Activated naive CD4-positive, alpha-beta T cell treated with anti-CD3 and anti-CD28 coated beads for 36 hours (primary cell): Measurements from ENCODE around the gene TNRC6C. TPM values are rescaled to one million over a fixed set of nuclear protein-coding genes. Genes with fewer than 3 reads are reported as not detected.
A peak's percentile ranks its signal among the peaks of the same experiment; 100 is the strongest.
"Not testable (repeated sequence)": the region's sequence is repeated elsewhere in the genome, so short reads cannot be mapped to it uniquely, and the experiment has no call there.

ENCODE experiments used
- CTCF ChIA-PET: fragments of 350-600 bp; sonication (Branson Sonifier 250); formaldehyde crosslinking; loops from one replicate; lab custom pipeline; 2021; ENCODE audit warnings: antibody characterized with exemption; lab: Charles Lee
- DNase-seq: peaks from one replicate; pipeline ENCODE4 v3.0.0-alpha.2; 2020
- H3K27ac Mint-ChIP-seq: one replicate; pipeline ENCODE4 v1.8.0; 2021; ENCODE audit warnings: mild to moderate bottlenecking, mixed read lengths
- H3K27me3 Mint-ChIP-seq: one replicate; pipeline ENCODE4 v1.8.0; 2021; ENCODE audit warnings: low read depth, mixed read lengths
- H3K36me3 Mint-ChIP-seq: one replicate; pipeline ENCODE4 v1.8.0; 2021; ENCODE audit warnings: low read depth, mixed read lengths
- H3K4me1 Mint-ChIP-seq: one replicate; pipeline ENCODE4 v1.8.0; 2021; ENCODE audit warnings: low read depth, mixed read lengths
- H3K4me3 Mint-ChIP-seq: one replicate; pipeline ENCODE4 v1.8.0; 2021; ENCODE audit warnings: mild to moderate bottlenecking, moderate library complexity, mixed read lengths
- H3K9me3 Mint-ChIP-seq: one replicate; pipeline ENCODE4 v1.8.0; 2021; ENCODE audit warnings: mixed read lengths
- intact Hi-C: fragments of 100-400 bp; cut with micrococcal nuclease; formaldehyde crosslinking; loops from one replicate; pipeline ENCODE4 v1.15.1; 2023
- total RNA-seq, 2 experiments: library from RNA; stranded (reverse); gene quantifications; one replicate each; pipeline ENCODE4 v1.2.3, GENCODE V29; 2021

TNRC6C gene
- total RNA-seq, 2 experiments from 2014 or later = 11.4 to 12.8 TPM

- Mint-ChIP-seq H3K4me1 (no peaks in the 10 kb centered on the region), H3K27me3 (no peaks in the 10 kb centered on the region), H3K27ac (no peak overlapping the region), H3K4me3 (no peak overlapping the region), H3K9me3 (no peaks in the 10 kb centered on the region), H3K36me3 (peaks cover 16% of the 10 kb centered on the region)
- DNase-seq = no peak
- CTCF ChIA-PET = interaction anchor here (0.8 kb wide), 1 partner anchor 60 kb away, joined by 3 read pairs; no protein-coding TSS in a partner anchor
- intact Hi-C loops = no loop called here
These were observed 120.8 kb downstream of the TNRC6C start for GRCh38 chr17:78079253-78079652.

DNA sequence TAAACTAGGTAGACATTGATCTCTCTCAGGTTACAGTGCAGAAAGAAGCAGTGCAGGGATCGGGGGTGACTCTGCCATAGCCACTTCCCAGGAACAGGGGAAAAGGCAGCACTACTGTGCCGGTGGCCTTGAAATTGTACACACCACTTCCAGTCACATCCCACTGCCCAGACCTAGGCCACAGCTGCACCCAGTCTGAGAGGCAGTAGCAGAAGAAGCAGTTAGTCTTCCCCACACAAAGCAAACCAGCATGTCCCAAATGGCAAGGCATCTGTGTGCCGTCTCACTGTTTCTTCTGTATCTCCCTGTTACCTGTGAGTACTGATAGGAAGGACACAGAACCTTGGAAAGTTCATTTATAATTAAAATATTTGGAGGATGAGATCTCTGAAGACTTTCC is 123.0 kb downstream of the TNRC6C start:
- no peaks in the 10 kb centered on the region for H3K27me3 Mint-ChIP-seq
- CTCF ChIA-PET = interaction anchor here (0.8 kb wide), 1 partner anchor 66 kb away, joined by 3 read pairs; no protein-coding TSS in a partner anchor
- no peak overlapping the region for H3K27ac Mint-ChIP-seq
- no peaks in the 10 kb centered on the region for H3K9me3 Mint-ChIP-seq
- H3K36me3 Mint-ChIP-seq = peaks cover 9% of the 10 kb centered on the region
- no peak overlapping the region for H3K4me3 Mint-ChIP-seq
- intact Hi-C loops = no loop called here
- no peaks in the 10 kb centered on the region for H3K4me1 Mint-ChIP-seq
- no peak for DNase-seq

GRCh38 chr17:78082355-78082872 is 123.9 kb downstream of the TNRC6C start:
- CTCF ChIA-PET = interaction anchor here (0.8 to 1.1 kb wide), 2 partner anchors 10 to 66 kb away, joined by 3 read pairs; no protein-coding TSS in a partner anchor
- H3K4me3 Mint-ChIP-seq, intact Hi-C loops, H3K27me3 Mint-ChIP-seq, H3K4me1 Mint-ChIP-seq, H3K27ac Mint-ChIP-seq, H3K9me3 Mint-ChIP-seq, DNase-seq: not testable (repeated sequence)
- peaks cover 14% of the 10 kb centered on the region for H3K36me3 Mint-ChIP-seq

GRCh38 chr17:78082988-78083387 is 124.5 kb downstream of the TNRC6C start:
- DNase-seq = no peak
- Mint-ChIP-seq H3K27me3 (no peaks in the 10 kb centered on the region), H3K9me3 (no peaks in the 10 kb centered on the region), H3K4me3 (no peak overlapping the region), H3K36me3 (peaks cover 13% of the 10 kb centered on the region), H3K4me1 (no peaks in the 10 kb centered on the region), H3K27ac (no peak overlapping the region)
- CTCF ChIA-PET = interaction anchor here (0.5 to 1.1 kb wide), 2 partner anchors 9 to 120 kb away, joined by 3 read pairs; no protein-coding TSS in a partner anchor
- intact Hi-C loops = no loop called here

GRCh38 chr17:78086740-78087139 is 128.2 kb downstream of the TNRC6C start:
- no peaks in the 10 kb centered on the region for H3K27me3 Mint-ChIP-seq
- intact Hi-C loops = no loop called here
- no peak overlapping the region for H3K4me3 Mint-ChIP-seq
- H3K9me3 Mint-ChIP-seq = no peaks in the 10 kb centered on the region
- CTCF ChIA-PET = interaction anchor here (0.6 to 2.5 kb wide), 2 partner anchors 28 to 691 kb away, joined by 3 to 10 read pairs; no protein-coding TSS in a partner anchor
- H3K36me3 Mint-ChIP-seq = peaks cover 19% of the 10 kb centered on the region
- no peak for DNase-seq
- no peak overlapping the region for H3K27ac Mint-ChIP-seq
- peaks cover 7% of the 10 kb centered on the region for H3K4me1 Mint-ChIP-seq

- Mint-ChIP-seq H3K27ac (no peak overlapping the region), H3K4me3 (no peak overlapping the region), H3K27me3 (no peaks in the 10 kb centered on the region), H3K9me3 (no peaks in the 10 kb centered on the region), H3K36me3 (peaks cover 27% of the 10 kb centered on the region), H3K4me1 (peaks cover 14% of the 10 kb centered on the region)
- DNase-seq = no peak
- CTCF ChIA-PET = interaction anchor here (0.8 kb wide), 1 partner anchor 32 kb away, joined by 3 read pairs; no protein-coding TSS in a partner anchor
- intact Hi-C loops = no loop called here
These were observed 130.0 kb downstream of the TNRC6C start for GRCh38 chr17:78088529-78088928.

GRCh38 chr17:78089576-78090281 is 131.2 kb downstream of the TNRC6C start:
- DNase-seq = no peak
- intact Hi-C loops = no loop called here
- Mint-ChIP-seq H3K27ac (peak overlapping the region; percentile 30), H3K4me3 (no peak overlapping the region), H3K36me3 (peaks cover 31% of the 10 kb centered on the region), H3K27me3 (no peaks in the 10 kb centered on the region), H3K9me3 (no peaks in the 10 kb centered on the region), H3K4me1 (peaks cover 14% of the 10 kb centered on the region)
- CTCF ChIA-PET = interaction anchor here (2.0 kb wide), 1 partner anchor 72 kb away, joined by 6 read pairs; no protein-coding TSS in a partner anchor

- Mint-ChIP-seq H3K9me3 (no peaks in the 10 kb centered on the region), H3K4me1 (peaks cover 14% of the 10 kb centered on the region), H3K27me3 (no peaks in the 10 kb centered on the region), H3K27ac (no peak overlapping the region), H3K4me3 (no peak overlapping the region), H3K36me3 (peaks cover 27% of the 10 kb centered on the region)
- no peak for DNase-seq
- CTCF ChIA-PET = interaction anchor here (0.6 kb wide), 1 partner anchor 13 kb away, joined by 3 read pairs; no protein-coding TSS in a partner anchor
- intact Hi-C loops = no loop called here
These were observed 134.4 kb downstream of the TNRC6C start for GRCh38 chr17:78092794-78093324.

GRCh38 chr17:78095035-78095434 is 136.5 kb downstream of the TNRC6C start:
- intact Hi-C loops = no loop called here
- CTCF ChIA-PET = interaction anchor here (0.5 kb wide), 1 partner anchor 345 kb away, joined by 3 read pairs; no protein-coding TSS in a partner anchor
- no peak overlapping the region for H3K4me3 Mint-ChIP-seq
- H3K9me3 Mint-ChIP-seq = peaks cover 2% of the 10 kb centered on the region
- H3K36me3 Mint-ChIP-seq = peaks cover 36% of the 10 kb centered on the region
- H3K27ac Mint-ChIP-seq = peak overlapping the region; percentile 15
- no peak for DNase-seq
- peaks cover 8% of the 10 kb centered on the region for H3K4me1 Mint-ChIP-seq
- H3K27me3 Mint-ChIP-seq = no peaks in the 10 kb centered on the region

GRCh38 chr17:78096093-78096492 is 137.6 kb downstream of the TNRC6C start:
- Mint-ChIP-seq H3K27me3 (no peaks in the 10 kb centered on the region), H3K27ac (no peak overlapping the region), H3K9me3 (peaks cover 2% of the 10 kb centered on the region), H3K4me1 (peaks cover 8% of the 10 kb centered on the region), H3K4me3 (no peak overlapping the region), H3K36me3 (peaks cover 38% of the 10 kb centered on the region)
- CTCF ChIA-PET = interaction anchor here (0.7 to 1.5 kb wide), 3 partner anchors 11 to 42 kb away, joined by 4 to 6 read pairs (median 4); no protein-coding TSS in a partner anchor
- no peak for DNase-seq
- intact Hi-C loops = no loop called here

- Mint-ChIP-seq H3K9me3 (peaks cover 2% of the 10 kb centered on the region), H3K27me3 (no peaks in the 10 kb centered on the region), H3K4me1 (no peaks in the 10 kb centered on the region), H3K36me3 (peaks cover 28% of the 10 kb centered on the region), H3K4me3 (no peak overlapping the region), H3K27ac (peak overlapping the region; percentile 26)
- CTCF ChIA-PET = interaction anchor here (1.2 kb wide), 1 partner anchor 16 kb away, joined by 4 read pairs; no protein-coding TSS in a partner anchor
- DNase-seq = no peak
- intact Hi-C loops = no loop called here
These were observed 142.6 kb downstream of the TNRC6C start for GRCh38 chr17:78101112-78101511.

DNA sequence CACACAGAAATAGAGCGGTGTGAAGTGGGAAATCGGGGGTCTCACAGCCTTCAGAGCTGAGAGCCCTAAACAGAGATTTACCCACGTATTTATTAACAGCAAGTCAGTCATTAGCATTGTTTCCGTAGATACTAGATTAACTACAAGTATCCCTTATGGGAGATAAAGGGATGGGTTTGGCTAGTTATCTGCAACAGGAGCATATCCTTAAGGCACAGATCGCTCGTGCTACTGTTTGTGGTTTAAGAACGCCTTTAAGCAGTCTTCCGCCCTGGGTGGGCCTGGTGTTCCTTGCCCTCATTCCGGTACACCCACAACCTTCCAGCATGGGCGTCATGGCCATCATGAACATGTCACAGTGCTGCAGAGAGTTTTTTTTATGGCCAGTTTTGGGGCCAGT is 143.0 kb downstream of the TNRC6C start:
- H3K27me3 Mint-ChIP-seq = no peaks in the 10 kb centered on the region
- H3K4me3 Mint-ChIP-seq = no peak overlapping the region
- CTCF ChIA-PET = no interaction called here
- peaks cover 2% of the 10 kb centered on the region for H3K9me3 Mint-ChIP-seq
- peaks cover 24% of the 10 kb centered on the region for H3K36me3 Mint-ChIP-seq
- DNase-seq = no peak
- intact Hi-C loops = no loop called here
- no peak overlapping the region for H3K27ac Mint-ChIP-seq
- H3K4me1 Mint-ChIP-seq = no peaks in the 10 kb centered on the region
